Neural progenitor cell (in vitro differentiated cells): ENCODE results near the gene ADGRA3. TPM values are rescaled to one million over a fixed set of nuclear protein-coding genes. Genes with fewer than 3 reads are reported as not detected.

ENCODE experiments used
- DNase-seq: peaks from one replicate; pipeline ENCODE4 v3.0.0-alpha.2; 2016; ENCODE audit warnings: low spot score
- H2AFZ ChIP-seq: fragments of 200-600 bp; sonication (generic); replicated peaks from 2 replicates; pipeline ENCODE4 v1.6.1; 2016; ENCODE audit warnings: antibody characterized with exemption
- H3F3A ChIP-seq: fragments of 200-600 bp; sonication (generic); 2 replicates; pipeline ENCODE4 v1.6.1; 2016; ENCODE audit warnings: antibody characterized with exemption, low read depth
- H3K27ac ChIP-seq: fragments of 200-600 bp; sonication (generic); 2 replicates; pipeline ENCODE4 v1.5.1; 2016; ENCODE audit warnings: mild to moderate bottlenecking
- H3K27me3 ChIP-seq: fragments of 200-600 bp; sonication (generic); 2 replicates; pipeline ENCODE4 v1.6.1; 2016; ENCODE audit warnings: mild to moderate bottlenecking, moderate library complexity
- H3K36me3 ChIP-seq: fragments of 200-600 bp; sonication (generic); 2 replicates; pipeline ENCODE4 v1.5.1; 2016
- H3K4me1 ChIP-seq: fragments of 200-600 bp; sonication (generic); 2 replicates; pipeline ENCODE4 v1.6.1; 2016; ENCODE audit warnings: mixed run types
- H3K4me2 ChIP-seq: fragments of 200-600 bp; sonication (generic); 2 replicates; pipeline ENCODE4 v1.6.1; 2016
- H3K4me3 ChIP-seq: fragments of 200-600 bp; sonication (generic); 2 replicates; pipeline ENCODE4 v1.5.1; 2016
- H3K79me2 ChIP-seq: fragments of 200-600 bp; sonication (generic); 2 replicates; pipeline ENCODE4 v1.6.1; 2016; ENCODE audit warnings: low read depth
- H3K9ac ChIP-seq: fragments of 200-600 bp; sonication (generic); 2 replicates; pipeline ENCODE4 v1.6.1; 2016
- H3K9me3 ChIP-seq: fragments of 200-600 bp; sonication (generic); 2 replicates; pipeline ENCODE4 v1.5.1; 2016; ENCODE audit warnings: low read depth
- H4K20me1 ChIP-seq: fragments of 200-600 bp; sonication (generic); 2 replicates; pipeline ENCODE4 v1.6.1; 2016; ENCODE audit warnings: low read depth
- H3K27ac Mint-ChIP-seq: 3 replicates; pipeline ENCODE4 v1.8.0; 2021; ENCODE audit warnings: mixed read lengths
- H3K27me3 Mint-ChIP-seq: 2 replicates; pipeline ENCODE4 v1.8.0; 2022; ENCODE audit warnings: low read depth, mild to moderate bottlenecking, inconsistent platforms, moderate library complexity, mixed read lengths; ENCODE audit not compliant: insufficient read depth
- H3K36me3 Mint-ChIP-seq: 3 replicates; pipeline ENCODE4 v1.8.0; 2021; ENCODE audit warnings: mixed read lengths
- H3K4me1 Mint-ChIP-seq: 3 replicates; pipeline ENCODE4 v1.8.0; 2021; ENCODE audit warnings: mixed read lengths
- H3K4me3 Mint-ChIP-seq: 3 replicates; pipeline ENCODE4 v1.8.0; 2021; ENCODE audit warnings: mild to moderate bottlenecking, moderate library complexity, mixed read lengths
- H3K9me3 Mint-ChIP-seq: 3 replicates; pipeline ENCODE4 v1.8.0; 2020; ENCODE audit warnings: mixed read lengths
- CTCF ChIP-seq: fragments of 200-600 bp; sonication (generic); IDR thresholded peaks from 2 replicates; pipeline ENCODE4 v1.5.1; 2017; ENCODE audit warnings: antibody characterized with exemption, mild to moderate bottlenecking
- EZH2 ChIP-seq: fragments of 200-600 bp; sonication (generic); IDR thresholded peaks from 2 replicates; pipeline ENCODE4 v1.6.1; 2017; ENCODE audit warnings: antibody characterized with exemption, mild to moderate bottlenecking, moderate library complexity
- EZH2phosphoT487 ChIP-seq: fragments of 200-600 bp; sonication (generic); IDR thresholded peaks from 2 replicates; pipeline ENCODE4 v1.6.1; 2017; ENCODE audit warnings: antibody characterized with exemption
- total RNA-seq: library from RNA; depleted of rRNA; stranded (reverse); fragments of >200 nt; gene quantifications from 2 replicates; pipeline ENCODE4 v1.2.3, GENCODE V29; 2015; ENCODE audit warnings: low replicate concordance

Gene ADGRA3
- total RNA-seq, 1 donor from 2014 or later: 87.9 TPM

- Mint-ChIP-seq H3K4me1 (no peaks in the 10 kb centered on the region), H3K36me3 (no peaks in the 10 kb centered on the region), H3K27ac (no peak overlapping the region), H3K4me3 (no peak overlapping the region), H3K9me3 (peaks cover 5% of the 10 kb centered on the region), H3K27me3 (peaks cover 2% of the 10 kb centered on the region)
- Histone ChIP-seq H3K27me3 (no peaks in the 10 kb centered on the region), H3F3A (no peaks in the 10 kb centered on the region), H3K79me2 (no peaks in the 10 kb centered on the region), H3K4me1 (no peaks in the 10 kb centered on the region), H2AFZ (no peak overlapping the region), H4K20me1 (no peaks in the 10 kb centered on the region), H3K9me3 (no peaks in the 10 kb centered on the region), H3K4me3 (no peak overlapping the region), H3K27ac (no peak overlapping the region), H3K9ac (no peak overlapping the region), H3K4me2 (no peak overlapping the region), H3K36me3 (no peaks in the 10 kb centered on the region)
- DNase-seq: no peak
- no peak for TF ChIP-seq CTCF
- no peak for TF ChIP-seq EZH2
- TF ChIP-seq EZH2phosphoT487: no peak
These were observed 38.8 kb upstream of the ADGRA3 start for GRCh38 chr4:22554670-22555069.

- Histone ChIP-seq H3K4me3 (no peak overlapping the region), H3K9ac (no peak overlapping the region), H2AFZ (no peak overlapping the region), H3K27me3 (no peaks in the 10 kb centered on the region), H3K36me3 (no peaks in the 10 kb centered on the region), H3K4me1 (no peaks in the 10 kb centered on the region), H3K9me3 (no peaks in the 10 kb centered on the region), H3K79me2 (no peaks in the 10 kb centered on the region), H3F3A (no peaks in the 10 kb centered on the region), H4K20me1 (no peaks in the 10 kb centered on the region), H3K27ac (no peak overlapping the region), H3K4me2 (no peak overlapping the region)
- DNase-seq: no peak
- TF ChIP-seq EZH2phosphoT487 (no peak), EZH2 (no peak), CTCF (no peak)
- Mint-ChIP-seq H3K36me3 (no peaks in the 10 kb centered on the region), H3K4me1 (no peaks in the 10 kb centered on the region), H3K9me3 (no peaks in the 10 kb centered on the region), H3K4me3 (no peak overlapping the region), H3K27ac (no peak overlapping the region), H3K27me3 (peaks cover 2% of the 10 kb centered on the region)
These were observed 37.7 kb upstream of the ADGRA3 start for GRCh38 chr4:22553560-22553959.

GRCh38 chr4:22552812-22553211 is 36.9 kb upstream of the ADGRA3 start:
- H3K4me1 Mint-ChIP-seq: no peaks in the 10 kb centered on the region
- H4K20me1 ChIP-seq: no peaks in the 10 kb centered on the region
- no peaks in the 10 kb centered on the region for H3K36me3 Mint-ChIP-seq
- H3K27ac Mint-ChIP-seq: no peak overlapping the region
- H3K27ac ChIP-seq: no peak overlapping the region
- H3K9me3 Mint-ChIP-seq: no peaks in the 10 kb centered on the region
- no peaks in the 10 kb centered on the region for H3K27me3 ChIP-seq
- no peak overlapping the region for H3K4me2 ChIP-seq
- no peaks in the 10 kb centered on the region for H3K4me1 ChIP-seq
- peaks cover 2% of the 10 kb centered on the region for H3K27me3 Mint-ChIP-seq
- H3K36me3 ChIP-seq: no peaks in the 10 kb centered on the region
- H3K4me3 Mint-ChIP-seq: no peak overlapping the region
- no peak overlapping the region for H2AFZ ChIP-seq
- no peak overlapping the region for H3K4me3 ChIP-seq
- no peaks in the 10 kb centered on the region for H3F3A ChIP-seq
- H3K9me3 ChIP-seq: no peaks in the 10 kb centered on the region
- TF ChIP-seq EZH2phosphoT487 (no peak), EZH2 (no peak), CTCF (no peak)
- H3K79me2 ChIP-seq: no peaks in the 10 kb centered on the region
- no peak for DNase-seq
- no peak overlapping the region for H3K9ac ChIP-seq
